Activated T-cell treated with anti-CD3 and anti-CD28 coated beads for 4 hours (primary cell): ENCODE data around the gene PRM1.
"Not testable (repeated sequence)": the region's sequence is repeated elsewhere in the genome, so short reads cannot be mapped to it uniquely, and the experiment has no call there.

ENCODE experiments used
- DNase-seq: peaks from one replicate; pipeline ENCODE4 v3.0.0-alpha.2; 2020

The PRM1 gene

GRCh38 chr16:11296706-11297491, 15.8 kb upstream of the PRM1 start:
- DNase-seq, result no peak

GRCh38 chr16:11296351-11296705, 15.2 kb upstream of the PRM1 start:
- no peak for DNase-seq

GRCh38 chr16:11295672-11296071, 14.5 kb upstream of the PRM1 start:
- DNase-seq, result no peak

- no peak for DNase-seq
These were observed 11.1 kb upstream of the PRM1 start for GRCh38 chr16:11292076-11292748.

GRCh38 chr16:11291091-11291703, 10.1 kb upstream of the PRM1 start:
- DNase-seq, result no peak

GRCh38 chr16:11290102-11290893, 9.2 kb upstream of the PRM1 start:
- no peak for DNase-seq

- not testable (repeated sequence) for DNase-seq
These were observed 8.6 kb upstream of the PRM1 start for GRCh38 chr16:11289696-11290095.

- no peak for DNase-seq
These were observed 8.1 kb upstream of the PRM1 start for GRCh38 chr16:11289202-11289601.

- no peak for DNase-seq
These were observed 4.7 kb upstream of the PRM1 start for GRCh38 chr16:11285842-11286241.

- DNase-seq, result no peak
These were observed 2.7 kb upstream of the PRM1 start for GRCh38 chr16:11283820-11284248.

- no peak for DNase-seq
These were observed 2.2 kb downstream of the PRM1 start for GRCh38 chr16:11278681-11279628.

- DNase-seq, result no peak
These were observed 3.4 kb downstream of the PRM1 start for GRCh38 chr16:11277607-11278337.

GRCh38 chr16:11276896-11277593, 4.1 kb downstream of the PRM1 start:
- no peak for DNase-seq

- DNase-seq, result no peak
These were observed 4.8 kb downstream of the PRM1 start, which contains the start of gene PRM2 for GRCh38 chr16:11276143-11276895. PRM2 (minus strand) TSS chr16:11276480; CDS start chr16:11276370, 110 bp downstream.

GRCh38 chr16:11274964-11275363, 6.2 kb downstream of the PRM1 start:
- no peak for DNase-seq

- DNase-seq, result no peak
These were observed 7.3 kb downstream of the PRM1 start for GRCh38 chr16:11273721-11274324.

- DNase-seq, result no peak
These were observed 8.0 kb downstream of the PRM1 start, which contains the start of gene PRM3 for GRCh38 chr16:11272921-11273720. PRM3 (minus strand) TSS chr16:11273629; CDS start chr16:11273595, 34 bp downstream.

- no peak for DNase-seq
These were observed 8.6 kb downstream of the PRM1 start for GRCh38 chr16:11272484-11272883.
